Measurements from ENCODE around the gene DYNLRB2.

DYNLRB2 gene

DNA sequence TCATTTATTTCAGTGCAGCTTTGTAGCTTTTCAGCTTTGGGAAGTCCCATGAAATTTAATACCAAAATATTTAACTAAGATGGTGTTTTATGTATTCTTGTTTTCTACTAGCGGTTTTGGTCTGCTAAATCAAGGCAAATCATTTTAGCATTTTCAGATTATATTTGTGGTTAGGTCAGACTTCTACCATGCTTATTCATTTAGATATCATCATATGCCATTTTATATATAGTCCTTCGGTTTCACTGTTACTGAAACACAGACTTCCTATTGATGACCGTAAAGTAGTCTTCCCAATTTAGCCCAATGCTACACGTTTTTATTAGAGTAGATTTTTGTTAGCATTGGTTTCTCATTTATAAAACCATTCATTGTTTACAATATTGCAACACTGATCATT is 5.5 kb downstream of the DYNLRB2 start:
- DNase-seq (ENCODE audit: low read depth), result no peak
- H3K4me3 ChIP-seq (ENCODE audit: low read length), result no peak overlapping the region
- TF ChIP-seq CTCF (conservative IDR thresholded peaks at IDR 0.05; ENCODE audit: low read length), result no peak

GRCh38 chr16:80547145-80547544 is 6.4 kb downstream of the DYNLRB2 start:
- no peak overlapping the region for H3K4me3 ChIP-seq (ENCODE audit: low read length)
- no peak for TF ChIP-seq CTCF (conservative IDR thresholded peaks at IDR 0.05; ENCODE audit: low read length)
- no peak for DNase-seq (ENCODE audit: low read depth)

GRCh38 chr16:80552277-80552676 is 11.5 kb downstream of the DYNLRB2 start:
- no peak overlapping the region for H3K4me3 ChIP-seq (ENCODE audit: low read length)
- no peak for TF ChIP-seq CTCF (conservative IDR thresholded peaks at IDR 0.05; ENCODE audit: low read length)
- DNase-seq (ENCODE audit: low read depth), result no peak

- no peak for DNase-seq (ENCODE audit: low read depth)
- no peak for TF ChIP-seq CTCF (conservative IDR thresholded peaks at IDR 0.05; ENCODE audit: low read length)
- H3K4me3 ChIP-seq (ENCODE audit: low read length), result no peak overlapping the region
These were observed 13.2 kb downstream of the DYNLRB2 start for GRCh38 chr16:80554033-80554432.

DNA sequence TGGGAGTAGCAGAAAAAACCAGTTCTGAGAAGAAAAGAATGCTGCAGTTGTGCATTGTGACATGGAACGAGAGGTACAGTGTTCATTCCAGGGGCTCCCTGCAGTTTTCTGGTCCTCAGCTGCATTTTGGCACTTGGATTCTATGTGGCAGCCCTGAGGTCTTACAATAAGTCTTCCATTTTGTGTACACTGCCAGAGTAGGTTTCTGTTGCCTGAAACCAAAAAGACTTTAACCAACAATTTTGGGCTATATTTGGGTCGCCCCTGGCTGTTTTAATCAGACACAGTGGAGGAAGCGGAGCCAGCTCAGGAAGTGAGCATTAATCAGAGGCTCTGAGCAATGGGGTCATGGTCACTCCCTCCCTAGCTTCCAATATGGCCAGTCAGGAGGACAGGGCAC is 15.7 kb downstream of the DYNLRB2 start:
- H3K4me3 ChIP-seq (ENCODE audit: low read length), result no peak overlapping the region
- TF ChIP-seq CTCF (conservative IDR thresholded peaks at IDR 0.05; ENCODE audit: low read length), result no peak
- DNase-seq (ENCODE audit: low read depth), result no peak

- DNase-seq (ENCODE audit: low read depth), result no peak
- no peak overlapping the region for H3K4me3 ChIP-seq (ENCODE audit: low read length)
- TF ChIP-seq CTCF (conservative IDR thresholded peaks at IDR 0.05; ENCODE audit: low read length), result no peak
These were observed 16.2 kb downstream of the DYNLRB2 start for GRCh38 chr16:80557037-80557436.

DNA sequence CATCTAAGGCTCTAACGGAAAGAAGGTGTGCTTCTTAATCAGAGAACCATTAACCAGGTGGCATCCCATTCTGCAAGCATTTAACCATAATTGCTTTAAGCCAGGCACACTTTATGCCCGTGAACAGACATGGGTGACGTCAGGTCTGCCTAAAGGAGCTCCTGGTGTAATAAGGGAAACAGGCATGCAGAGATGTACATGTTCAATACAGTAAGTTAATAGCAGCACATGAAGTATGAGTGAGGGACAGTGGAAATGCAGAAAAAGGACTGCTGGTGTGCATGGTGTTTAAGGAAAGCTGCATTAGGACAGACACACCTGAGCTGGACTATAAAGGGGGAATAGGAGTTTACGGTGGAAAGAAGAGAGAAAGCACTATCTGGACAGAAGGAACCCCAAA is 18.6 kb downstream of the DYNLRB2 start:
- no peak overlapping the region for H3K4me3 ChIP-seq (ENCODE audit: low read length)
- no peak for TF ChIP-seq CTCF (conservative IDR thresholded peaks at IDR 0.05; ENCODE audit: low read length)
- DNase-seq (ENCODE audit: low read depth), result no peak

Measured in AG10803 (cell line).